ENCODE data around the gene PAQR5. TPM values are rescaled to one million over a fixed set of nuclear protein-coding genes. Genes with fewer than 3 reads are reported as not detected.

PAQR5 gene
- total and polyA plus RNA-seq, 7 donors = 0.36 to 19.7 (median 10.2) TPM; not detected in 2

- intact Hi-C loops (cut with DNase I) = loop anchor here (2.0 to 5.0 kb wide), 2 partner anchors 40 to 647 kb away; partner anchors contain the start of gene KIF23
- Histone ChIP-seq H3K4me3 (peak overlapping the region; percentile 79 to 92 (median 88)), H3K27ac (peak overlapping the region; percentile 94 to 97 (median 96)), H3K36me3 (peaks cover 10 to 29% (median 11%) of the 10 kb centered on the region in 4 donors), H3K4me1 (peaks cover 0 to 37% (median 28%) of the 10 kb centered on the region in 4 donors), H3K9me3 (no peaks in the 10 kb centered on the region), H3K27me3 (no peaks in the 10 kb centered on the region)
- TF ChIP-seq POLR2A (IDR thresholded peaks at IDR 0.05) = no peak
- no peak for TF ChIP-seq POLR2AphosphoS5 (IDR thresholded peaks at IDR 0.05)
- TF ChIP-seq CTCF (IDR thresholded peaks at IDR 0.05) = no peak
- TF ChIP-seq EP300 (IDR thresholded peaks at IDR 0.05) = no peak
- WGBS, 2 donors = 14 to 41% methylated on average over 32 of the region's 32 CpGs
- peak; percentile 72 for DNase-seq
These were observed 153.4 kb downstream of the PAQR5 start for GRCh38 chr15:69451951-69452691.

- no peaks in the 10 kb centered on the region for H3K27me3 ChIP-seq
- intact Hi-C loops (cut with DNase I) = loop anchor here (1.0 to 5.0 kb wide), 3 partner anchors 9 to 646 kb away; partner anchors contain the start of gene KIF23
- H3K4me3 ChIP-seq = peak within 1 kb of the TSS; percentile 79 to 92 (median 88)
- WGBS, 2 donors = 0% methylated on average over 77 of the region's 77 CpGs
- no peaks in the 10 kb centered on the region for H3K9me3 ChIP-seq
- TF ChIP-seq POLR2A (IDR thresholded peaks at IDR 0.05) = peak; percentile 88 to 89
- TF ChIP-seq POLR2AphosphoS5 (IDR thresholded peaks at IDR 0.05) = peak; percentile 99
- no peak for TF ChIP-seq CTCF (IDR thresholded peaks at IDR 0.05)
- peak within 1 kb of the TSS; percentile 94 to 97 (median 96) for H3K27ac ChIP-seq
- peaks cover 0 to 37% (median 28%) of the 10 kb centered on the region in 4 donors for H3K4me1 ChIP-seq
- DNase-seq = peak; percentile 99
- peaks cover 10 to 37% (median 11%) of the 10 kb centered on the region in 4 donors for H3K36me3 ChIP-seq
These were observed 154.2 kb downstream of the PAQR5 start, which contains the start of gene RPLP1 for GRCh38 chr15:69452692-69453521. Gene RPLP1 (plus strand): TSS chr15:69452818. CDS start chr15:69452949, 131 bp downstream.

- peaks cover 10 to 37% (median 11%) of the 10 kb centered on the region in 4 donors for H3K36me3 ChIP-seq
- no peak for TF ChIP-seq POLR2A (IDR thresholded peaks at IDR 0.05)
- TF ChIP-seq EP300 (IDR thresholded peaks at IDR 0.05) = no peak
- TF ChIP-seq CTCF (IDR thresholded peaks at IDR 0.05) = no peak
- no peak for TF ChIP-seq POLR2AphosphoS5 (IDR thresholded peaks at IDR 0.05)
- peak overlapping the region in 1 of 4 donors; percentile 92 for H3K4me3 ChIP-seq
- no peak for DNase-seq
- H3K9me3 ChIP-seq = no peaks in the 10 kb centered on the region
- no peaks in the 10 kb centered on the region for H3K27me3 ChIP-seq
- WGBS, 2 donors = 10 to 42% methylated on average over 5 of the region's 5 CpGs
- peaks cover 0 to 47% (median 28%) of the 10 kb centered on the region in 4 donors for H3K4me1 ChIP-seq
- peak overlapping the region in 3 of 4 donors; percentile 21 to 97 (median 97) for H3K27ac ChIP-seq
- intact Hi-C loops (cut with DNase I) = loop anchor here (5.0 kb wide), 1 partner anchor 43 kb away; the partner anchor contains the start of gene KIF23
These were observed 156.2 kb downstream of the PAQR5 start for GRCh38 chr15:69454953-69455352.

GRCh38 chr15:69456208-69457166 lies 157.8 kb downstream of the PAQR5 start:
- DNase-seq = no peak
- Histone ChIP-seq H3K27ac (peak overlapping the region in 2 of 4 donors; percentile 6), H3K27me3 (no peaks in the 10 kb centered on the region), H3K4me3 (no peak overlapping the region), H3K9me3 (no peaks in the 10 kb centered on the region), H3K36me3 (peaks cover 10 to 37% (median 11%) of the 10 kb centered on the region in 4 donors), H3K4me1 (peaks cover 0 to 58% (median 33%) of the 10 kb centered on the region in 4 donors)
- no peak for TF ChIP-seq EP300 (IDR thresholded peaks at IDR 0.05)
- no peak for TF ChIP-seq POLR2AphosphoS5 (IDR thresholded peaks at IDR 0.05)
- no peak for TF ChIP-seq CTCF (IDR thresholded peaks at IDR 0.05)
- no peak for TF ChIP-seq POLR2A (IDR thresholded peaks at IDR 0.05)
- WGBS, 2 donors = 86 to 89% methylated on average over 13 of the region's 13 CpGs
- intact Hi-C loops (cut with DNase I) = no loop called here

Data from sigmoid colon (tissue), 7 donors.